GM19455 (cell line): ENCODE results near the gene GOLGA2.
"Not testable (repeated sequence)": the region's sequence is repeated elsewhere in the genome, so short reads cannot be mapped to it uniquely, and the experiment has no call there.

Source experiments
- ATAC-seq: cut with Tn5 transposase; IDR thresholded peaks from one replicate; pipeline ENCODE4 v1.9.1; 2021; ENCODE audit not compliant: unreplicated experiment

GOLGA2 gene

GRCh38 chr9:128243215-128244018 is 32.4 kb downstream of the GOLGA2 start:
- no peak for ATAC-seq

GRCh38 chr9:128242828-128243214 is 33.0 kb downstream of the GOLGA2 start:
- no peak for ATAC-seq

- ATAC-seq = no peak
Measured at GRCh38 chr9:128242124-128242523, 33.7 kb downstream of the GOLGA2 start.

GRCh38 chr9:128233817-128234406 is 41.9 kb downstream of the GOLGA2 start:
- ATAC-seq = no peak

- no peak for ATAC-seq
Measured at GRCh38 chr9:128232528-128233428, 43.0 kb downstream of the GOLGA2 start.

GRCh38 chr9:128231638-128232527 is 43.9 kb downstream of the GOLGA2 start:
- no peak for ATAC-seq

GRCh38 chr9:128230897-128231296 is 44.9 kb downstream of the GOLGA2 start:
- ATAC-seq = not testable (repeated sequence)

GRCh38 chr9:128226412-128226801 is 49.4 kb downstream of the GOLGA2 start:
- ATAC-seq = no peak

GRCh38 chr9:128225770-128226411 is 49.9 kb downstream of the GOLGA2 start:
- ATAC-seq = no peak

- ATAC-seq = no peak
Measured at GRCh38 chr9:128224877-128225276, 50.9 kb downstream of the GOLGA2 start.

GRCh38 chr9:128222880-128223670 is 52.7 kb downstream of the GOLGA2 start:
- ATAC-seq = no peak

- ATAC-seq = no peak
Measured at GRCh38 chr9:128222026-128222425, 53.8 kb downstream of the GOLGA2 start.

- no peak for ATAC-seq
Measured at GRCh38 chr9:128219831-128220230, 56.0 kb downstream of the GOLGA2 start.

GRCh38 chr9:128218518-128219389 is 57.1 kb downstream of the GOLGA2 start:
- ATAC-seq = peak; percentile 94

GRCh38 chr9:128218172-128218517 is 57.7 kb downstream of the GOLGA2 start:
- no peak for ATAC-seq

- ATAC-seq = no peak
Measured at GRCh38 chr9:128216781-128217553, 58.8 kb downstream of the GOLGA2 start.

- no peak for ATAC-seq
Measured at GRCh38 chr9:128215491-128216409, 60.1 kb downstream of the GOLGA2 start.
